CD4-positive, alpha-beta T cell (primary cell): ENCODE results near the gene OTULIN. TPM values are rescaled to one million over a fixed set of nuclear protein-coding genes. Genes with fewer than 3 reads are reported as not detected.

Experiments
- ATAC-seq: fragments of 200-7000 bp; cut with Tn5 transposase; one replicate; pipeline ENCODE4 v1.10.0; 2022; ENCODE audit warnings: mild to moderate bottlenecking; ENCODE audit not compliant: poor library complexity
- CTCF ChIA-PET: fragments of 350-600 bp; sonication (Branson Sonifier 250); formaldehyde crosslinking; loops from one replicate; lab custom pipeline; 2021; ENCODE audit warnings: antibody characterized with exemption, inconsistent platforms; lab: Charles Lee
- POLR2A ChIA-PET: fragments of 350-600 bp; sonication (Branson Sonifier 250); formaldehyde crosslinking; loops from one replicate; lab custom pipeline; 2021; ENCODE audit warnings: antibody characterized with exemption, inconsistent platforms; lab: Charles Lee
- DNase-seq, 14 experiments: peaks; one replicate each; pipeline ENCODE4 v3.0.0-alpha.2; 2013 to 2020; ENCODE audit warnings: mixed read lengths in 2 of 14
- H3K27ac ChIP-seq, 2 donors: one replicate each; pipeline versions ENCODE4 v1.5.1 to v1.7.0; 2013; ENCODE audit warnings: low read length in 2 of 2, low read depth in 1 of 2, mild to moderate bottlenecking in 1 of 2
- H3K27me3 ChIP-seq, 2 experiments: 1 replicate in 1 of 2; 2 replicates in 1 of 2; pipeline versions ENCODE4 v1.6.1 to v1.7.0; 2013; ENCODE audit warnings: low read length in 2 of 2, control low read depth in 1 of 2, mild to moderate bottlenecking in 1 of 2, moderate library complexity in 1 of 2; ENCODE audit not compliant: insufficient read depth in 2 of 2, control insufficient read depth in 1 of 2
- H3K36me3 ChIP-seq: one replicate; pipeline ENCODE4 v1.6.1; 2013; ENCODE audit warnings: low read length, control low read depth; ENCODE audit not compliant: insufficient read depth
- H3K4me1 ChIP-seq: one replicate; pipeline ENCODE4 v1.6.1; 2013; ENCODE audit warnings: low read length, control low read depth; ENCODE audit not compliant: insufficient read depth
- H3K4me3 ChIP-seq: one replicate; pipeline ENCODE4 v1.5.1; 2013; ENCODE audit warnings: mild to moderate bottlenecking, low read length, moderate library complexity
- H3K9me3 ChIP-seq, 2 experiments: 1 replicate in 1 of 2; 2 replicates in 1 of 2; pipeline versions ENCODE4 v1.6.1 to v1.7.0; 2013; ENCODE audit warnings: low read length in 2 of 2, mild to moderate bottlenecking in 2 of 2, control low read depth in 1 of 2, moderate library complexity in 1 of 2; ENCODE audit not compliant: control insufficient read depth in 1 of 2, insufficient read depth in 1 of 2
- H3K27ac Mint-ChIP-seq: one replicate; pipeline ENCODE4 v1.8.0; 2020; ENCODE audit warnings: mixed read lengths
- H3K27me3 Mint-ChIP-seq: one replicate; pipeline ENCODE4 v1.8.0; 2021; ENCODE audit warnings: mixed read lengths
- H3K36me3 Mint-ChIP-seq: one replicate; pipeline ENCODE4 v1.8.0; 2021; ENCODE audit warnings: low read depth, mixed read lengths
- H3K4me1 Mint-ChIP-seq: one replicate; pipeline ENCODE4 v1.8.0; 2021; ENCODE audit warnings: low read depth, mixed read lengths
- H3K4me3 Mint-ChIP-seq: one replicate; pipeline ENCODE4 v1.8.0; 2020; ENCODE audit warnings: mild to moderate bottlenecking, mixed read lengths
- H3K9me3 Mint-ChIP-seq: one replicate; pipeline ENCODE4 v1.8.0; 2020; ENCODE audit warnings: mixed read lengths
- CTCF ChIP-seq: fragments of 200-600 bp; IDR thresholded peaks from one replicate; pipeline ENCODE4 v1.8.0; 2022; ENCODE audit warnings: antibody characterized with exemption, mild to moderate bottlenecking
- intact Hi-C, 2 experiments: fragments of 100-400 bp; cut with DNase I in 1 of 2; cut with micrococcal nuclease in 1 of 2; formaldehyde crosslinking; loops; one replicate each; pipeline versions ENCODE4 v1.15.1 to v1.9.0; 2023 to 2025; cut with DNase I, micrococcal nuclease
- total RNA-seq, 174 experiments: library from RNA in 2 of 174; stranded (reverse) in 2 of 174; gene quantifications; one replicate each; pipeline ENCODE4 v1.2.3 and lab custom pipeline; 2021 to 2026

The OTULIN gene
- total RNA-seq, 2 experiments from 2014 or later, result 69.4 to 77.0 TPM

- Mint-ChIP-seq H3K4me3 (no peak overlapping the region), H3K4me1 (peaks cover 13% of the 10 kb centered on the region), H3K36me3 (peaks cover 78% of the 10 kb centered on the region), H3K27ac (no peak overlapping the region), H3K9me3 (no peaks in the 10 kb centered on the region), H3K27me3 (no peaks in the 10 kb centered on the region)
- POLR2A ChIA-PET, result no interaction called here
- no peak overlapping the region for H3K27ac ChIP-seq
- CTCF ChIA-PET, result interaction anchor here (0.5 kb wide), 1 partner anchor 227 kb away, joined by 4 read pairs; no protein-coding TSS in a partner anchor
- no peaks in the 10 kb centered on the region for H3K9me3 ChIP-seq
- ATAC-seq, result no peak
- intact Hi-C loops, result loop anchor here in 1 of 2 experiments (10.0 kb wide), 1 partner anchor 66 kb away; no protein-coding TSS in a partner anchor
- DNase-seq, result no peak
- no peak for TF ChIP-seq CTCF
- H3K4me3 ChIP-seq, result no peak overlapping the region
- no peaks in the 10 kb centered on the region for H3K27me3 ChIP-seq
- peaks cover 89% of the 10 kb centered on the region for H3K36me3 ChIP-seq
- peaks cover 6% of the 10 kb centered on the region for H3K4me1 ChIP-seq
Observed at GRCh38 chr5:14748180-14748900, 83.8 kb downstream of the OTULIN start.

Other genes starting within 250 kb of the OTULIN start
- gene OTULINL, start 82.9 kb upstream of the OTULIN start, total RNA-seq, result 10 to 100 TPM; 55.6 to 60.9 TPM
- 10 to 100 TPM; 69.5 to 72.3 TPM for gene ANKH, start 207.1 kb downstream of the OTULIN start, total RNA-seq